ENCODE measurements around the gene MFAP4. TPM values are rescaled to one million over a fixed set of nuclear protein-coding genes. Genes with fewer than 3 reads are reported as not detected.

MFAP4 gene
- total and polyA plus RNA-seq, 9 of the 15 experiments (the other 6 are each of a cell fraction or from before 2014, with no cell fraction given) = 0.07 to 0.24 TPM; not detected in 7

- TF ChIP-seq E2F8 (IDR thresholded peaks at IDR 0.05; ENCODE audit: low read depth, partially characterized antibody) (no peak), CREM (IDR thresholded peaks at IDR 0.05; ENCODE audit: low read depth) (peak; percentile 83), ZFX (CRISPR knock-in tag; IDR thresholded peaks at IDR 0.05) (peak; percentile 57), TAF15 (IDR thresholded peaks at IDR 0.05; ENCODE audit: low read depth, low read length) (no peak), NR2F6 (CRISPR knock-in tag; IDR thresholded peaks at IDR 0.05) (no peak), BCL6 (CRISPR knock-in tag; IDR thresholded peaks at IDR 0.05) (no peak), ZNF282 (CRISPR knock-in tag; IDR thresholded peaks at IDR 0.05) (no peak), MTF1 (CRISPR knock-in tag; IDR thresholded peaks at IDR 0.05; ENCODE audit: borderline replicate concordance) (no peak), STAG1 (CRISPR knock-in tag; IDR thresholded peaks at IDR 0.05; ENCODE audit: borderline replicate concordance) (peak; percentile 77; the same call in 1 of the 2 replicates), RB1 (IDR thresholded peaks at IDR 0.05; ENCODE audit: low read depth) (peak; percentile 46; the same call in 1 of the 2 replicates), RBM34 (IDR thresholded peaks at IDR 0.05; ENCODE audit: borderline replicate concordance, insufficient read depth, low read length) (no peak), SAFB (IDR thresholded peaks at IDR 0.05; ENCODE audit: borderline replicate concordance, low read depth, low read length) (peak; percentile 72), YY1 (IDR thresholded peaks at IDR 0.05; ENCODE audit: borderline replicate concordance in 1 of 3, control insufficient read depth in 1 of 3, extremely low read depth in 1 of 3, insufficient read depth in 3 of 3, insufficient read length in 1 of 3, insufficient replicate concordance in 2 of 3, low read depth in 1 of 3, low read length in 2 of 3) (peak in 1 of 3 experiments; percentile 16), KDM5B (IDR thresholded peaks at IDR 0.05; ENCODE audit: insufficient replicate concordance, low read depth, low read length) (peak; percentile 41), NONO (IDR thresholded peaks at IDR 0.05; ENCODE audit: low read depth in 2 of 2, low read length in 1 of 2) (no peak), FOXJ2 (tag; IDR thresholded peaks at IDR 0.05) (peak; percentile 62; the same call in 1 of the 2 replicates), ZNF24 (IDR thresholded peaks at IDR 0.05) (no peak; the same call in 1 of the 2 replicates)
- TF ChIP-seq, protein P1, sequence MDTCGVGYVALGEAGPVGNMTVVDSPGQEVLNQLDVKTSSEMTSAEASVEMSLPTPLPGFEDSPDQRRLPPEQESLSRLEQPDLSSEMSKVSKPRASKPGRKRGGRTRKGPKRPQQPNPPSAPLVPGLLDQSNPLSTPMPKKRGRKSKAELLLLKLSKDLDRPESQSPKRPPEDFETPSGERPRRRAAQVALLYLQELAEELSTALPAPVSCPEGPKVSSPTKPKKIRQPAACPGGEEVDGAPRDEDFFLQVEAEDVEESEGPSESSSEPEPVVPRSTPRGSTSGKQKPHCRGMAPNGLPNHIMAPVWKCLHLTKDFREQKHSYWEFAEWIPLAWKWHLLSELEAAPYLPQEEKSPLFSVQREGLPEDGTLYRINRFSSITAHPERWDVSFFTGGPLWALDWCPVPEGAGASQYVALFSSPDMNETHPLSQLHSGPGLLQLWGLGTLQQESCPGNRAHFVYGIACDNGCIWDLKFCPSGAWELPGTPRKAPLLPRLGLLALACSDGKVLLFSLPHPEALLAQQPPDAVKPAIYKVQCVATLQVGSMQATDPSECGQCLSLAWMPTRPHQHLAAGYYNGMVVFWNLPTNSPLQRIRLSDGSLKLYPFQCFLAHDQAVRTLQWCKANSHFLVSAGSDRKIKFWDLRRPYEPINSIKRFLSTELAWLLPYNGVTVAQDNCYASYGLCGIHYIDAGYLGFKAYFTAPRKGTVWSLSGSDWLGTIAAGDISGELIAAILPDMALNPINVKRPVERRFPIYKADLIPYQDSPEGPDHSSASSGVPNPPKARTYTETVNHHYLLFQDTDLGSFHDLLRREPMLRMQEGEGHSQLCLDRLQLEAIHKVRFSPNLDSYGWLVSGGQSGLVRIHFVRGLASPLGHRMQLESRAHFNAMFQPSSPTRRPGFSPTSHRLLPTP (IDR thresholded peaks at IDR 0.05; ENCODE audit: borderline replicate concordance, extremely low read depth, insufficient read length) = no peak
- TF ChIP-seq, protein P2, sequence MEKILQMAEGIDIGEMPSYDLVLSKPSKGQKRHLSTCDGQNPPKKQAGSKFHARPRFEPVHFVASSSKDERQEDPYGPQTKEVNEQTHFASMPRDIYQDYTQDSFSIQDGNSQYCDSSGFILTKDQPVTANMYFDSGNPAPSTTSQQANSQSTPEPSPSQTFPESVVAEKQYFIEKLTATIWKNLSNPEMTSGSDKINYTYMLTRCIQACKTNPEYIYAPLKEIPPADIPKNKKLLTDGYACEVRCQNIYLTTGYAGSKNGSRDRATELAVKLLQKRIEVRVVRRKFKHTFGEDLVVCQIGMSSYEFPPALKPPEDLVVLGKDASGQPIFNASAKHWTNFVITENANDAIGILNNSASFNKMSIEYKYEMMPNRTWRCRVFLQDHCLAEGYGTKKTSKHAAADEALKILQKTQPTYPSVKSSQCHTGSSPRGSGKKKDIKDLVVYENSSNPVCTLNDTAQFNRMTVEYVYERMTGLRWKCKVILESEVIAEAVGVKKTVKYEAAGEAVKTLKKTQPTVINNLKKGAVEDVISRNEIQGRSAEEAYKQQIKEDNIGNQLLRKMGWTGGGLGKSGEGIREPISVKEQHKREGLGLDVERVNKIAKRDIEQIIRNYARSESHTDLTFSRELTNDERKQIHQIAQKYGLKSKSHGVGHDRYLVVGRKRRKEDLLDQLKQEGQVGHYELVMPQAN (IDR thresholded peaks at IDR 0.05; ENCODE audit: borderline replicate concordance) = 0 out of 2 replicates have a peak, but pooled peaks have one; percentile 52
These were observed 24.5 kb downstream of the MFAP4 start, which contains the start of gene B9D1 (continued) for GRCh38 chr17:19362277-19363113.
